ENCODE data around the gene ARHGAP1.

The ARHGAP1 gene

GRCh38 chr11:46679241-46680163 lies 20.9 kb downstream of the ARHGAP1 start:
- DNase-seq (ENCODE audit: extremely low spot score): no peak
- TF ChIP-seq SUZ12 (IDR thresholded peaks at IDR 0.05) (no peak), LEF1 (IDR thresholded peaks at IDR 0.05; ENCODE audit: borderline replicate concordance) (no peak), ELF4 (IDR thresholded peaks at IDR 0.05) (no peak), ZNF384 (IDR thresholded peaks at IDR 0.05) (no peak), L3MBTL2 (conservative IDR thresholded peaks at IDR 0.05) (no peak)
- CTCF ChIA-PET: no interaction called here
- POLR2A ChIA-PET: no interaction called here

GRCh38 chr11:46678741-46679130 lies 21.7 kb downstream of the ARHGAP1 start:
- ChIA-PET POLR2A (no interaction called here), CTCF (no interaction called here)
- DNase-seq (ENCODE audit: extremely low spot score): no peak
- TF ChIP-seq ELF4 (IDR thresholded peaks at IDR 0.05) (no peak), ZNF384 (IDR thresholded peaks at IDR 0.05) (no peak), SP1 (IDR thresholded peaks at IDR 0.05) (no peak), NFRKB (IDR thresholded peaks at IDR 0.05) (no peak), SUZ12 (IDR thresholded peaks at IDR 0.05) (no peak), LEF1 (IDR thresholded peaks at IDR 0.05; ENCODE audit: borderline replicate concordance) (no peak), FOXK2 (IDR thresholded peaks at IDR 0.05) (no peak), L3MBTL2 (conservative IDR thresholded peaks at IDR 0.05) (no peak), PKNOX1 (IDR thresholded peaks at IDR 0.05) (no peak), ARNT (IDR thresholded peaks at IDR 0.05) (no peak), TARDBP (IDR thresholded peaks at IDR 0.05) (no peak), BHLHE40 (IDR thresholded peaks at IDR 0.05; ENCODE audit: borderline replicate concordance) (no peak), CTBP1 (IDR thresholded peaks at IDR 0.05; ENCODE audit: borderline replicate concordance) (no peak), FOXA1 (IDR thresholded peaks at IDR 0.05) (no peak), FOXM1 (IDR thresholded peaks at IDR 0.05; ENCODE audit: borderline replicate concordance) (no peak), HDGF (IDR thresholded peaks at IDR 0.05; ENCODE audit: borderline replicate concordance) (no peak)

GRCh38 chr11:46677991-46678740 lies 22.3 kb downstream of the ARHGAP1 start:
- POLR2A ChIA-PET: no interaction called here
- DNase-seq (ENCODE audit: extremely low spot score): no peak
- TF ChIP-seq TARDBP (IDR thresholded peaks at IDR 0.05) (no peak), CTBP1 (IDR thresholded peaks at IDR 0.05; ENCODE audit: borderline replicate concordance) (no peak), FOXM1 (IDR thresholded peaks at IDR 0.05; ENCODE audit: borderline replicate concordance) (no peak), BHLHE40 (IDR thresholded peaks at IDR 0.05; ENCODE audit: borderline replicate concordance) (no peak), LEF1 (IDR thresholded peaks at IDR 0.05; ENCODE audit: borderline replicate concordance) (no peak), ELF4 (IDR thresholded peaks at IDR 0.05) (no peak), L3MBTL2 (conservative IDR thresholded peaks at IDR 0.05) (no peak), SP1 (IDR thresholded peaks at IDR 0.05) (no peak)
- CTCF ChIA-PET: no interaction called here

- POLR2A ChIA-PET: no interaction called here
- TF ChIP-seq CTBP1 (IDR thresholded peaks at IDR 0.05; ENCODE audit: borderline replicate concordance): no peak
- TF ChIP-seq FOXK2 (IDR thresholded peaks at IDR 0.05): no peak
- TF ChIP-seq HDGF (IDR thresholded peaks at IDR 0.05; ENCODE audit: borderline replicate concordance): no peak
- TF ChIP-seq ARNT (IDR thresholded peaks at IDR 0.05): no peak
- TF ChIP-seq NFRKB (IDR thresholded peaks at IDR 0.05): no peak
- TF ChIP-seq ZNF384 (IDR thresholded peaks at IDR 0.05): no peak
- TF ChIP-seq SP1 (IDR thresholded peaks at IDR 0.05): no peak
- TF ChIP-seq BHLHE40 (IDR thresholded peaks at IDR 0.05; ENCODE audit: borderline replicate concordance): no peak
- no peak for TF ChIP-seq FOXM1 (IDR thresholded peaks at IDR 0.05; ENCODE audit: borderline replicate concordance)
- TF ChIP-seq SUZ12 (IDR thresholded peaks at IDR 0.05): no peak
- TF ChIP-seq L3MBTL2 (conservative IDR thresholded peaks at IDR 0.05): no peak
- CTCF ChIA-PET: no interaction called here
- no peak for DNase-seq (ENCODE audit: extremely low spot score)
Observed at GRCh38 chr11:46677169-46677568, 23.2 kb downstream of the ARHGAP1 start.

GRCh38 chr11:46676436-46677158 lies 23.8 kb downstream of the ARHGAP1 start:
- DNase-seq (ENCODE audit: extremely low spot score): no peak
- ChIA-PET POLR2A (no interaction called here), CTCF (no interaction called here)
- no peak for TF ChIP-seq LEF1 (IDR thresholded peaks at IDR 0.05; ENCODE audit: borderline replicate concordance)
- no peak for TF ChIP-seq ARNT (IDR thresholded peaks at IDR 0.05)
- TF ChIP-seq NFRKB (IDR thresholded peaks at IDR 0.05): no peak
- no peak for TF ChIP-seq SP1 (IDR thresholded peaks at IDR 0.05)
- no peak for TF ChIP-seq HDGF (IDR thresholded peaks at IDR 0.05; ENCODE audit: borderline replicate concordance)
- TF ChIP-seq TARDBP (IDR thresholded peaks at IDR 0.05): no peak
- no peak for TF ChIP-seq ZNF384 (IDR thresholded peaks at IDR 0.05)

- TF ChIP-seq TARDBP (IDR thresholded peaks at IDR 0.05) (no peak), ARNT (IDR thresholded peaks at IDR 0.05) (no peak), ELF4 (IDR thresholded peaks at IDR 0.05) (no peak), BHLHE40 (IDR thresholded peaks at IDR 0.05; ENCODE audit: borderline replicate concordance) (no peak)
- POLR2A ChIA-PET: no interaction called here
- DNase-seq (ENCODE audit: extremely low spot score): no peak
- CTCF ChIA-PET: no interaction called here
Observed at GRCh38 chr11:46675949-46676348, 24.5 kb downstream of the ARHGAP1 start.
